ENCODE measurements around the gene GSK3A. TPM values are rescaled to one million over a fixed set of nuclear protein-coding genes. Genes with fewer than 3 reads are reported as not detected.
A peak's percentile ranks its signal among the peaks of the same experiment; 100 is the strongest.

GSK3A gene
- total and polyA plus RNA-seq, 2 of the 8 experiments (the other 6 are each of a cell fraction or from before 2014, with no cell fraction given) = 55.3 to 84.0 TPM

DNA sequence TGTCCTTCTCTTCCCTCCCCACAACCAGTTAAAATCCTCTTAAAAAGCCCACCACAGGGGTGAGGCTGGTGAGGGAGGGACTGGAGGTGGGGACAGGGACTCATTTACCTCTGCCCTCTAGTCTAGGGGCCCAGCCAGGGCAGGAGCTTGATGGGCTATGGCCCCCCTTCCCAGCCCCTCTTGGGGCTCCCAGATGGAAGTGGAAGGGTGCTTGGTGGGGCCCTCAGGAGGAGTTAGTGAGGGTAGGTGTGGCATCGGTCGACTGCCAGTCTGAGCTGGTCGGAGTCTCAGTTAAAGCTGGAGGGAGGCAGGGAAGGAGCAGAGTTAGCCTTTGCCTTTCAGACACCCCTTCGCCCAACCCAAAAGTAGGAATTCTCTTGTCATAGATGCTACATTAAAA lies 11.8 kb downstream of the GSK3A start:
- no peak overlapping the region for H3K56ac ChIP-seq (replicated peaks; ENCODE audit: insufficient read length, low read depth, low read length)
- H2BK20ac ChIP-seq (ENCODE audit: low read length) = no peak overlapping the region
- H3K4me2 ChIP-seq (ENCODE audit: insufficient read depth in 1 of 2, low read depth in 2 of 2, low read length in 2 of 2) = no peak overlapping the region
- H4K91ac ChIP-seq (replicated peaks; ENCODE audit: insufficient read length, low read length) = no peak overlapping the region
- no peak overlapping the region for H3K14ac ChIP-seq (ENCODE audit: insufficient read length)
- no peak overlapping the region for H2BK5ac ChIP-seq (ENCODE audit: low read depth, low read length)
- peaks cover 3% of the 10 kb centered on the region for H3K79me1 ChIP-seq (ENCODE audit: low read depth, low read length)
- no peak overlapping the region for H2BK12ac ChIP-seq (ENCODE audit: low read depth, low read length)
- H2BK120ac ChIP-seq (replicated peaks; ENCODE audit: low read depth, low read length) = no peak overlapping the region
- no peaks in the 10 kb centered on the region for H3K23me2 ChIP-seq (ENCODE audit: low read depth, low read length)
- no peak overlapping the region for H3K23ac ChIP-seq (ENCODE audit: insufficient read length)
- no peak for DNase-seq (ENCODE audit: low read depth in 1 of 2, low spot score in 2 of 2)
- peaks cover 11 to 36% of the 10 kb centered on the region in 2 experiments for H4K20me1 ChIP-seq (replicated peaks in 1 of 2; ENCODE audit: control insufficient read depth in 1 of 2, insufficient read depth in 2 of 2, low read length in 2 of 2)
- no peaks in the 10 kb centered on the region for H3K79me2 ChIP-seq (ENCODE audit: control insufficient read depth in 1 of 2, insufficient read depth in 2 of 2, low read length in 2 of 2)
- ChIA-PET POLR2A (ENCODE audit: partially characterized antibody) (interaction anchor here (1.3 to 4.5 kb wide), 2 partner anchors 9 kb away, joined by 5 to 23 read pairs; no protein-coding TSS in a partner anchor), CTCF (ENCODE audit: partially characterized antibody) (interaction anchor here (0.9 to 1.7 kb wide), 5 partner anchors 8 to 113 kb away, joined by 3 to 5 read pairs (median 4); no protein-coding TSS in a partner anchor)
- no peak overlapping the region for H3K4me3 ChIP-seq (ENCODE audit: extremely low read depth in 1 of 4, insufficient read depth in 2 of 4, low read depth in 3 of 4, low read length in 4 of 4)
- H3K9ac ChIP-seq (replicated peaks in 1 of 4; ENCODE audit: extremely low read depth in 1 of 4, low read depth in 3 of 4, low read length in 3 of 4) = no peak overlapping the region
- H3K18ac ChIP-seq (ENCODE audit: extremely low read depth, low read length) = no peak overlapping the region
- peaks cover 17 to 66% (median 41%) of the 10 kb centered on the region in 4 experiments; a peak in 7 of 8 replicates for H3K36me3 ChIP-seq (ENCODE audit: control insufficient read depth in 2 of 4, insufficient read depth in 4 of 4, low read length in 3 of 4)
- WGBS, 2 experiments (ENCODE audit: extremely low coverage in 1 of 2, insufficient coverage in 1 of 2, insufficient read length in 1 of 2, insufficient replicate concordance in 2 of 2, low coverage in 1 of 2, low lambda C conversion rate in 2 of 2, missing lambda C conversion rate in 1 of 2) = 98% methylated on average over 4 of the region's 4 CpGs; no CpG with 5 or more reads in 1 of the 2 experiments
- no peaks in the 10 kb centered on the region for H3K4me1 ChIP-seq (replicated peaks in 1 of 4; ENCODE audit: control insufficient read depth in 3 of 4, insufficient read depth in 4 of 4, low read length in 3 of 4)
- H3K4ac ChIP-seq (replicated peaks; ENCODE audit: insufficient read length, low read depth, low read length) = no peak overlapping the region
- H2BK15ac ChIP-seq (ENCODE audit: low read length) = no peak overlapping the region
- peak overlapping the region; percentile 38; the same call in 1 of the 2 replicates for H4K8ac ChIP-seq (ENCODE audit: extremely low read depth, insufficient read depth, low read length)
- H2AK5ac ChIP-seq (ENCODE audit: low read depth, low read length) = no peak overlapping the region
- no peaks in the 10 kb centered on the region for H3K9me3 ChIP-seq (ENCODE audit: insufficient read depth in 2 of 2, low read depth in 1 of 2, low read length in 1 of 2)
- H4K5ac ChIP-seq (ENCODE audit: insufficient read length, low read depth, low read length) = no peak overlapping the region
- FAIRE-seq = no peak
- no peak overlapping the region for H2AFZ ChIP-seq (ENCODE audit: low read length)
- no peaks in the 10 kb centered on the region for H3K27me3 ChIP-seq (replicated peaks in 1 of 4; ENCODE audit: control insufficient read depth in 3 of 4, extremely low read depth in 1 of 4, insufficient read depth in 3 of 4, low read length in 3 of 4)
- no peak overlapping the region for H3K27ac ChIP-seq (ENCODE audit: low read depth, low read length)
- TF ChIP-seq TBP (IDR thresholded peaks at IDR 0.05; ENCODE audit: low read depth, low read length) = no peak
- TF ChIP-seq EP300 (IDR thresholded peaks at IDR 0.05; ENCODE audit: borderline replicate concordance in 1 of 2, low read depth in 2 of 2, low read length in 2 of 2) = no peak
- no peak for TF ChIP-seq HDAC2 (IDR thresholded peaks at IDR 0.05; ENCODE audit: borderline replicate concordance in 1 of 2, low read depth in 2 of 2, low read length in 2 of 2)
- no peak for TF ChIP-seq PHF8 (conservative IDR thresholded peaks at IDR 0.05; ENCODE audit: low read depth, low read length)
- no peak for TF ChIP-seq SIX5 (IDR thresholded peaks at IDR 0.05; ENCODE audit: low read depth, low read length)
- TF ChIP-seq, protein P1, sequence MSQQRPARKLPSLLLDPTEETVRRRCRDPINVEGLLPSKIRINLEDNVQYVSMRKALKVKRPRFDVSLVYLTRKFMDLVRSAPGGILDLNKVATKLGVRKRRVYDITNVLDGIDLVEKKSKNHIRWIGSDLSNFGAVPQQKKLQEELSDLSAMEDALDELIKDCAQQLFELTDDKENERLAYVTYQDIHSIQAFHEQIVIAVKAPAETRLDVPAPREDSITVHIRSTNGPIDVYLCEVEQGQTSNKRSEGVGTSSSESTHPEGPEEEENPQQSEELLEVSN (IDR thresholded peaks at IDR 0.05) = no peak
- TF ChIP-seq POLR2A (IDR thresholded peaks at IDR 0.05; ENCODE audit: control extremely low read depth in 1 of 2, low read depth in 2 of 2, low read length in 2 of 2) = no peak
- TF ChIP-seq, protein P2, sequence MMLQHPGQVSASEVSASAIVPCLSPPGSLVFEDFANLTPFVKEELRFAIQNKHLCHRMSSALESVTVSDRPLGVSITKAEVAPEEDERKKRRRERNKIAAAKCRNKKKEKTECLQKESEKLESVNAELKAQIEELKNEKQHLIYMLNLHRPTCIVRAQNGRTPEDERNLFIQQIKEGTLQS (IDR thresholded peaks at IDR 0.05; ENCODE audit: insufficient read depth, low read depth, low read length) = no peak
- TF ChIP-seq, protein P3, sequence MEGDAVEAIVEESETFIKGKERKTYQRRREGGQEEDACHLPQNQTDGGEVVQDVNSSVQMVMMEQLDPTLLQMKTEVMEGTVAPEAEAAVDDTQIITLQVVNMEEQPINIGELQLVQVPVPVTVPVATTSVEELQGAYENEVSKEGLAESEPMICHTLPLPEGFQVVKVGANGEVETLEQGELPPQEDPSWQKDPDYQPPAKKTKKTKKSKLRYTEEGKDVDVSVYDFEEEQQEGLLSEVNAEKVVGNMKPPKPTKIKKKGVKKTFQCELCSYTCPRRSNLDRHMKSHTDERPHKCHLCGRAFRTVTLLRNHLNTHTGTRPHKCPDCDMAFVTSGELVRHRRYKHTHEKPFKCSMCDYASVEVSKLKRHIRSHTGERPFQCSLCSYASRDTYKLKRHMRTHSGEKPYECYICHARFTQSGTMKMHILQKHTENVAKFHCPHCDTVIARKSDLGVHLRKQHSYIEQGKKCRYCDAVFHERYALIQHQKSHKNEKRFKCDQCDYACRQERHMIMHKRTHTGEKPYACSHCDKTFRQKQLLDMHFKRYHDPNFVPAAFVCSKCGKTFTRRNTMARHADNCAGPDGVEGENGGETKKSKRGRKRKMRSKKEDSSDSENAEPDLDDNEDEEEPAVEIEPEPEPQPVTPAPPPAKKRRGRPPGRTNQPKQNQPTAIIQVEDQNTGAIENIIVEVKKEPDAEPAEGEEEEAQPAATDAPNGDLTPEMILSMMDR (IDR thresholded peaks at IDR 0.05; ENCODE audit: control extremely low read depth in 1 of 3, insufficient read depth in 1 of 3, low read depth in 1 of 3, low read length in 3 of 3) = no peak
